Astrocyte (in vitro differentiated cells and primary cell): ENCODE data around the gene TACR2. TPM values are rescaled to one million over a fixed set of nuclear protein-coding genes. Genes with fewer than 3 reads are reported as not detected.

Source experiments
- DNase-seq: peaks from one replicate; pipeline ENCODE4 v3.0.0-alpha.2; 2010; ENCODE audit warnings: low read depth
- FAIRE-seq: peaks from 2 replicates; lab custom pipeline; 2011; peaks lifted over from hg19 to GRCh38; lab: Jason Lieb, UNC
- H2AFZ ChIP-seq: 2 replicates; pipeline ENCODE4 v1.6.0; 2012; ENCODE audit warnings: low read depth, low read length, inconsistent platforms
- H3K27ac ChIP-seq: 2 replicates; pipeline ENCODE4 v1.5.1; 2011; ENCODE audit warnings: low read depth, low read length, inconsistent platforms
- H3K27me3 ChIP-seq: 2 replicates; pipeline ENCODE4 v1.6.0; 2011; ENCODE audit warnings: low read length, inconsistent platforms; ENCODE audit not compliant: insufficient read depth
- H3K36me3 ChIP-seq: 2 replicates; pipeline ENCODE4 v1.5.1; 2011; ENCODE audit warnings: low read length, inconsistent platforms; ENCODE audit not compliant: insufficient read depth
- H3K4me1 ChIP-seq: 2 replicates; pipeline ENCODE4 v1.5.1; 2011; ENCODE audit warnings: low read length, inconsistent platforms; ENCODE audit not compliant: insufficient read depth
- H3K4me2 ChIP-seq: 2 replicates; pipeline ENCODE4 v1.6.0; 2012; ENCODE audit warnings: low read length, inconsistent platforms
- H3K4me3 ChIP-seq: 2 replicates; pipeline ENCODE4 v1.5.1; 2011; ENCODE audit warnings: low read depth, mild to moderate bottlenecking, low read length, inconsistent platforms; ENCODE audit not compliant: insufficient read depth
- H3K79me2 ChIP-seq: 2 replicates; pipeline ENCODE4 v1.6.0; 2012; ENCODE audit warnings: mild to moderate bottlenecking, low read length, inconsistent platforms; ENCODE audit not compliant: insufficient read depth
- H3K9ac ChIP-seq: 2 replicates; pipeline ENCODE4 v1.6.0; 2012; ENCODE audit warnings: mild to moderate bottlenecking, low read length, inconsistent platforms
- H3K9me3 ChIP-seq: 2 replicates; pipeline ENCODE4 v1.5.1; 2012; ENCODE audit warnings: low read depth, mild to moderate bottlenecking, low read length, inconsistent platforms; ENCODE audit not compliant: insufficient read depth
- H4K20me1 ChIP-seq: 2 replicates; pipeline ENCODE4 v1.6.0; 2012; ENCODE audit warnings: low read length, inconsistent platforms; ENCODE audit not compliant: insufficient read depth
- H3K27ac Mint-ChIP-seq: one replicate; pipeline ENCODE4 v1.8.0; 2021; ENCODE audit warnings: mild to moderate bottlenecking, mixed read lengths; ENCODE audit not compliant: unreplicated experiment
- H3K27me3 Mint-ChIP-seq: one replicate; pipeline ENCODE4 v1.8.0; 2021; ENCODE audit warnings: low read depth, mixed read lengths; ENCODE audit not compliant: unreplicated experiment
- H3K36me3 Mint-ChIP-seq: one replicate; pipeline ENCODE4 v1.8.0; 2021; ENCODE audit warnings: low read depth, mixed read lengths; ENCODE audit not compliant: unreplicated experiment
- H3K4me1 Mint-ChIP-seq: one replicate; pipeline ENCODE4 v1.8.0; 2021; ENCODE audit warnings: low read depth, mixed read lengths; ENCODE audit not compliant: unreplicated experiment
- H3K4me3 Mint-ChIP-seq: one replicate; pipeline ENCODE4 v1.8.0; 2021; ENCODE audit warnings: mild to moderate bottlenecking, moderate library complexity, mixed read lengths; ENCODE audit not compliant: unreplicated experiment
- H3K9me3 Mint-ChIP-seq: one replicate; pipeline ENCODE4 v1.8.0; 2021; ENCODE audit warnings: mild to moderate bottlenecking, mixed read lengths; ENCODE audit not compliant: unreplicated experiment
- EZH2 ChIP-seq: IDR thresholded peaks from 2 replicates; pipeline ENCODE4 v1.6.1; 2012; ENCODE audit warnings: mild to moderate bottlenecking, low read length, inconsistent platforms; ENCODE audit not compliant: insufficient read depth
- total RNA-seq: library from RNA; stranded (reverse); gene quantifications from 2 replicates; pipeline ENCODE4 v1.2.1, GENCODE V29; 2021
- TF ChIP-seq, protein P1 (sequence below): IDR thresholded peaks from 2 replicates; pipeline ENCODE4 v1.5.1; 2011; ENCODE audit warnings: low read depth, mild to moderate bottlenecking, inconsistent platforms, low read length, moderate library complexity; ENCODE audit not compliant: insufficient read depth

TACR2 gene
- total RNA-seq, 1 donor from 2014 or later: not detected

DNA sequence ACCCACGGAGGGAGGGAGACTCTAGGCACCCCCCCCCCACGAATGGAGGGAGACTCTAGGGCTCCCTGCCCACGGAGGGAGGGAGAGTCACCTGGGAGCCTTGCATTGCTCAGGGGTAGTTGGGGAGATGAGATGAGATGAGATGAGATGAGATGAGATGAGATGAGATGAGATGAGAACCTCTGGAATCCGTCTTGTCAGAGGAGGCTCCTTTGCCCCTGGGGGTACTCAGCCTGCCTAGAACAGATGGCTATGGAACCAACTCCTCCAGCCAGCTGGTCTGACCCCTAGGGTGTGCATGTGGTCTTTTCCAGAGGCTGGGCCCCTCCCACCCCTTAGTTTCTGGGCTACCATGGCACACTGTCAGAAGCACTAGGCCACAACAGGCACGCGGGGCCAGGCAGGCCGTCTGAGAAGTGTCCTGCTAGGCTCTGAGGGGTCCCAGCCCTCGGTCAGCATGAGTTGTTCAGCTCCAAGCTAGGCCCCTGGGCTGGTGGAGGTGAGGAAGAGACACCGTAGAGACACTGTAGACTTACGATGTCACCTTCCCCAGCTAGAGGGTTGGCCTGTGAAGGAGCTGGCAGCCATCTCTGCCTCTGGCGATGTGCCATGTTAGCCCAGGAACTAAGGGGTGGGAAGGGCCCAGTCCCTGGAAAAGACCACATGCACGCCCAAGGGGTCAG is 43.3 kb upstream of the TACR2 start:
- H3K4me1 Mint-ChIP-seq: peaks cover 32% of the 10 kb centered on the region
- H3K4me3 Mint-ChIP-seq: no peak overlapping the region
- H4K20me1 ChIP-seq: no peaks in the 10 kb centered on the region
- H3K4me2 ChIP-seq: no peak overlapping the region
- no peak overlapping the region for H3K27ac ChIP-seq
- no peaks in the 10 kb centered on the region for H3K36me3 Mint-ChIP-seq
- H3K9me3 ChIP-seq: no peaks in the 10 kb centered on the region
- H3K9ac ChIP-seq: no peak overlapping the region
- no peak overlapping the region for H3K27ac Mint-ChIP-seq
- no peak for FAIRE-seq
- no peaks in the 10 kb centered on the region for H3K27me3 Mint-ChIP-seq
- DNase-seq: no peak
- no peaks in the 10 kb centered on the region for H3K9me3 Mint-ChIP-seq
- no peaks in the 10 kb centered on the region for H3K4me1 ChIP-seq
- no peaks in the 10 kb centered on the region for H3K79me2 ChIP-seq
- no peaks in the 10 kb centered on the region for H3K27me3 ChIP-seq
- TF ChIP-seq, protein P1, sequence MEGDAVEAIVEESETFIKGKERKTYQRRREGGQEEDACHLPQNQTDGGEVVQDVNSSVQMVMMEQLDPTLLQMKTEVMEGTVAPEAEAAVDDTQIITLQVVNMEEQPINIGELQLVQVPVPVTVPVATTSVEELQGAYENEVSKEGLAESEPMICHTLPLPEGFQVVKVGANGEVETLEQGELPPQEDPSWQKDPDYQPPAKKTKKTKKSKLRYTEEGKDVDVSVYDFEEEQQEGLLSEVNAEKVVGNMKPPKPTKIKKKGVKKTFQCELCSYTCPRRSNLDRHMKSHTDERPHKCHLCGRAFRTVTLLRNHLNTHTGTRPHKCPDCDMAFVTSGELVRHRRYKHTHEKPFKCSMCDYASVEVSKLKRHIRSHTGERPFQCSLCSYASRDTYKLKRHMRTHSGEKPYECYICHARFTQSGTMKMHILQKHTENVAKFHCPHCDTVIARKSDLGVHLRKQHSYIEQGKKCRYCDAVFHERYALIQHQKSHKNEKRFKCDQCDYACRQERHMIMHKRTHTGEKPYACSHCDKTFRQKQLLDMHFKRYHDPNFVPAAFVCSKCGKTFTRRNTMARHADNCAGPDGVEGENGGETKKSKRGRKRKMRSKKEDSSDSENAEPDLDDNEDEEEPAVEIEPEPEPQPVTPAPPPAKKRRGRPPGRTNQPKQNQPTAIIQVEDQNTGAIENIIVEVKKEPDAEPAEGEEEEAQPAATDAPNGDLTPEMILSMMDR: no peak
- TF ChIP-seq EZH2: no peak
- no peaks in the 10 kb centered on the region for H3K36me3 ChIP-seq
- no peak overlapping the region for H2AFZ ChIP-seq
- H3K4me3 ChIP-seq: no peak overlapping the region

DNA sequence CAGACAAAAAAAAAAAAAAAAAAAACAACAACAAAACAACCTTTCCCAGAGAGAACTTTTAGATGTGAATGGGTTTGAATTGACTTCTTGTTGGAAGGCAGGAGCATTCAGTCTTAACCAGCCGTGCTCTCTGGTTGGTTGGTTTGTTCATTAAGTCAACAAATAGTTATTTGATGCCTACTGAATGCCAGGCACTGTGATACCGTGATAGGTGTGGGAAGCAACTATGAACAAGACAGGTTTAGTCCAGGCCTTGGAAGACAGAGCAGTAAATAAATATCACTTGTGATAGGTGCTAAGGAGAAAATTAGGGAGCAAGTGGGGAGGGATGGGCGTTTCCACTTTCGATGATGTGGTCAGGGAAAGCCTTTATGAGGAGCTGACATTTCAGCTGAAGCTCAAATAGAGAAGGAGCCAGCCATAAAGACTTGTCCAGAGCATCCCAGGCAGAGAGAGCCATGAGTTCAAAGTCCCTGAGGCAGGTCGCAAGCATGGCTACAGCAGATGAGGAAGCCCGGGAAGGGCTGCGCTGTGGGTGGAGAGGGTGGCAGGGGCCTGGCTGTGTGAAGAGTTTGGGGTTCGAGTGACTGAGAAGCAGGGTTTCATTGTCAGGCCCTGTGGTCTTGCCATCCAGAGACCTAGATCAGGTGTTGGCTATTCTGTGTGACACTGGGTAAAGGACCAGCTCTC is 42.5 kb upstream of the TACR2 start:
- Histone ChIP-seq H3K36me3 (no peaks in the 10 kb centered on the region), H4K20me1 (no peaks in the 10 kb centered on the region), H3K9me3 (no peaks in the 10 kb centered on the region), H3K9ac (no peak overlapping the region), H3K4me3 (no peak overlapping the region), H3K27ac (no peak overlapping the region), H2AFZ (no peak overlapping the region), H3K4me2 (no peak overlapping the region), H3K4me1 (no peaks in the 10 kb centered on the region), H3K27me3 (no peaks in the 10 kb centered on the region), H3K79me2 (no peaks in the 10 kb centered on the region)
- no peaks in the 10 kb centered on the region for H3K36me3 Mint-ChIP-seq
- H3K27ac Mint-ChIP-seq: no peak overlapping the region
- peaks cover 26% of the 10 kb centered on the region for H3K4me1 Mint-ChIP-seq
- H3K9me3 Mint-ChIP-seq: no peaks in the 10 kb centered on the region
- H3K4me3 Mint-ChIP-seq: no peak overlapping the region
- FAIRE-seq: no peak
- TF ChIP-seq, protein P1: no peak
- TF ChIP-seq EZH2: no peak
- no peaks in the 10 kb centered on the region for H3K27me3 Mint-ChIP-seq
- no peak for DNase-seq
